T-cell (primary cell): ENCODE data around the gene PRKCG. TPM values are rescaled to one million over a fixed set of nuclear protein-coding genes. Genes with fewer than 3 reads are reported as not detected.

Experiments used
- ATAC-seq, 4 experiments: fragments of 200-7000 bp in 3 of 4; fragments of 150-1000 bp in 1 of 4; cut with Tn5 transposase; replicated peaks in 1 of 4; 1 replicate in 3 of 4; 2 replicates in 1 of 4; pipeline ENCODE4 v1.10.0; 2021; ENCODE audit warnings: moderate library complexity in 3 of 4, mild to moderate bottlenecking in 2 of 4, moderate number of reproducible peaks in 1 of 4
- CTCF ChIA-PET, 2 donors: fragments of 300-600 bp; sonication (Branson Sonifier 250); formaldehyde crosslinking; loops; one replicate each; lab custom pipeline; 2022; ENCODE audit warnings: antibody characterized with exemption in 2 of 2; lab: Charles Lee
- POLR2A ChIA-PET, 2 donors: fragments of 300-600 bp; sonication (Branson Sonifier 250); formaldehyde crosslinking; loops; one replicate each; lab custom pipeline; 2022; ENCODE audit warnings: antibody characterized with exemption in 2 of 2; lab: Charles Lee
- DNase-seq, 35 experiments: peaks; one replicate each; pipeline versions ENCODE4 v3.0.0 to v3.0.0-alpha.2; 2013 to 2023
- H3K27ac ChIP-seq: one replicate; pipeline ENCODE4 v1.5.1; 2013; ENCODE audit warnings: low read length
- H3K27me3 ChIP-seq, 2 experiments: replicated peaks in 1 of 2; 1 replicate in 1 of 2; 2 replicates in 1 of 2; pipeline versions ENCODE4 v1.6.1 to v1.7.0; 2013; ENCODE audit warnings: low read length in 1 of 2, mixed read lengths in 1 of 2; ENCODE audit not compliant: control insufficient read depth in 2 of 2, insufficient read depth in 2 of 2; ENCODE audit errors: extremely low read depth in 1 of 2
- H3K36me3 ChIP-seq, 2 donors: 1 replicate in 1 of 2; 2 replicates in 1 of 2; pipeline versions ENCODE4 v1.6.1 to v1.7.0; 2013; ENCODE audit warnings: low read length in 1 of 2; ENCODE audit not compliant: control insufficient read depth in 2 of 2, insufficient read depth in 1 of 2; ENCODE audit errors: extremely low read depth in 1 of 2
- H3K4me1 ChIP-seq, 2 experiments: 1 replicate in 1 of 2; 2 replicates in 1 of 2; pipeline versions ENCODE4 v1.6.1 to v1.7.0; 2013; ENCODE audit warnings: low read length in 2 of 2, mixed read lengths in 1 of 2; ENCODE audit not compliant: insufficient read depth in 2 of 2, control insufficient read depth in 1 of 2; ENCODE audit errors: extremely low read depth in 1 of 2
- H3K4me3 ChIP-seq, 2 donors: 1 replicate in 1 of 2; 2 replicates in 1 of 2; pipeline versions ENCODE4 v1.5.1 to v1.7.0; 2013; ENCODE audit warnings: mild to moderate bottlenecking in 2 of 2, low read length in 1 of 2, moderate library complexity in 1 of 2; ENCODE audit not compliant: control insufficient read depth in 1 of 2; ENCODE audit errors: extremely low read depth in 1 of 2
- H3K9me3 ChIP-seq: 2 replicates; pipeline ENCODE4 v1.7.0; 2013
- H3K27ac Mint-ChIP-seq, 2 donors: one replicate each; pipeline ENCODE4 v1.8.0; 2020 to 2021; ENCODE audit warnings: mild to moderate bottlenecking in 2 of 2, mixed read lengths in 2 of 2
- H3K27me3 Mint-ChIP-seq, 2 donors: one replicate each; pipeline ENCODE4 v1.8.0; 2021 to 2022; ENCODE audit warnings: mixed read lengths in 2 of 2
- H3K36me3 Mint-ChIP-seq: one replicate; pipeline ENCODE4 v1.8.0; 2021; ENCODE audit warnings: mixed read lengths
- H3K4me1 Mint-ChIP-seq, 3 donors: one replicate each; pipeline ENCODE4 v1.8.0; 2020 to 2022; ENCODE audit warnings: mixed read lengths in 3 of 3, mild to moderate bottlenecking in 1 of 3
- H3K4me3 Mint-ChIP-seq, 3 donors: one replicate each; pipeline ENCODE4 v1.8.0; 2020 to 2022; ENCODE audit warnings: mild to moderate bottlenecking in 3 of 3, mixed read lengths in 3 of 3, moderate library complexity in 3 of 3
- H3K9me3 Mint-ChIP-seq, 3 donors: one replicate each; pipeline ENCODE4 v1.8.0; 2020 to 2022; ENCODE audit warnings: mixed read lengths in 3 of 3
- WGBS: methylation state at CpG from one replicate; pipeline ENCODE4 v1.1.5; 2013; ENCODE audit warnings: missing lambda C conversion rate; ENCODE audit not compliant: insufficient coverage; 5-methylcytosine and 5-hydroxymethylcytosine counted together
- total RNA-seq, 35 experiments: library from RNA in 6 of 35; stranded (reverse) in 6 of 35; fragments of 120-200 nt in 1 of 35; gene quantifications; one replicate each; pipeline versions ENCODE4 v1.2.1 to v1.2.4 and lab custom pipeline; 2013 to 2026

PRKCG gene
- total RNA-seq, 5 donors from 2014 or later (not counting 1 experiment from before 2014, with no cell fraction given) = 0.15 to 2.4 (median 0.32) TPM; not detected in 2

GRCh38 chr19:53880711-53881481 is 1.1 kb upstream of the PRKCG start:
- H3K4me3 ChIP-seq = peak overlapping the region in 1 of 2 donors; percentile 62
- peaks cover 0 to under 1% of the 10 kb centered on the region in 2 donors for H3K36me3 ChIP-seq
- Mint-ChIP-seq H3K27me3 (peaks cover 12 to 34% of the 10 kb centered on the region in 2 donors), H3K4me1 (peaks cover 34 to 44% (median 43%) of the 10 kb centered on the region in 3 donors), H3K36me3 (peaks cover 14% of the 10 kb centered on the region), H3K4me3 (no peak overlapping the region), H3K9me3 (no peaks in the 10 kb centered on the region), H3K27ac (no peak overlapping the region)
- 34% methylated on average over 5 of the region's 6 CpGs for WGBS
- peaks cover 3 to 60% of the 10 kb centered on the region in 2 experiments for H3K27me3 ChIP-seq
- peaks cover 36 to 59% of the 10 kb centered on the region in 2 experiments for H3K4me1 ChIP-seq
- POLR2A ChIA-PET = no interaction called here
- ATAC-seq = no peak
- no peak overlapping the region for H3K27ac ChIP-seq
- DNase-seq = no peak
- CTCF ChIA-PET = no interaction called here
- H3K9me3 ChIP-seq = no peaks in the 10 kb centered on the region

GRCh38 chr19:53882391-53883050 is 524 bp downstream of the PRKCG start:
- Mint-ChIP-seq H3K9me3 (no peaks in the 10 kb centered on the region), H3K27me3 (peaks cover 12 to 34% of the 10 kb centered on the region in 2 donors), H3K36me3 (peaks cover 4% of the 10 kb centered on the region), H3K4me3 (peak overlapping the region in 1 of 3 donors; percentile 25), H3K4me1 (peaks cover 19 to 29% (median 28%) of the 10 kb centered on the region in 3 donors), H3K27ac (no peak overlapping the region)
- Histone ChIP-seq H3K4me3 (peak overlapping the region in 1 of 2 donors; percentile 44), H3K27me3 (peaks cover 3 to 60% of the 10 kb centered on the region in 2 experiments), H3K9me3 (no peaks in the 10 kb centered on the region), H3K27ac (no peak overlapping the region), H3K36me3 (no peaks in the 10 kb centered on the region), H3K4me1 (peaks cover 23 to 43% of the 10 kb centered on the region in 2 experiments)
- POLR2A ChIA-PET = interaction anchor here in 1 of 2 donors (0.8 kb wide), 1 partner anchor 14 kb away, joined by 4 read pairs; no protein-coding TSS in a partner anchor
- CTCF ChIA-PET = interaction anchor here in 1 of 2 donors (1.2 to 1.3 kb wide), 2 partner anchors 15 to 29 kb away, joined by 4 read pairs; partner anchors contain the start of gene MYADM
- WGBS = 4% methylated on average over 13 of the region's 18 CpGs
- ATAC-seq (no peak), DNase-seq (no peak)

- ChIA-PET CTCF (no interaction called here), POLR2A (no interaction called here)
- H3K36me3 ChIP-seq = no peaks in the 10 kb centered on the region
- Mint-ChIP-seq H3K27ac (no peak overlapping the region), H3K27me3 (peaks cover 12 to 34% of the 10 kb centered on the region in 2 donors), H3K36me3 (peaks cover 4% of the 10 kb centered on the region), H3K4me1 (peaks cover 15 to 22% (median 22%) of the 10 kb centered on the region in 3 donors), H3K4me3 (peak overlapping the region in 1 of 3 donors; percentile 51), H3K9me3 (no peaks in the 10 kb centered on the region)
- WGBS = 0% methylated on average over 2 of the region's 19 CpGs
- peaks cover 3 to 60% of the 10 kb centered on the region in 2 experiments for H3K27me3 ChIP-seq
- H3K27ac ChIP-seq = no peak overlapping the region
- H3K4me1 ChIP-seq = peaks cover 20 to 39% of the 10 kb centered on the region in 2 experiments
- ATAC-seq (peak in 1 of 4 experiments; percentile 9), DNase-seq (peak in 9 of 35 experiments; percentile 16 to 58 (median 41))
- H3K9me3 ChIP-seq = no peaks in the 10 kb centered on the region
- no peak overlapping the region for H3K4me3 ChIP-seq
Measured at GRCh38 chr19:53883231-53883661, 1.2 kb downstream of the PRKCG start.

DNA sequence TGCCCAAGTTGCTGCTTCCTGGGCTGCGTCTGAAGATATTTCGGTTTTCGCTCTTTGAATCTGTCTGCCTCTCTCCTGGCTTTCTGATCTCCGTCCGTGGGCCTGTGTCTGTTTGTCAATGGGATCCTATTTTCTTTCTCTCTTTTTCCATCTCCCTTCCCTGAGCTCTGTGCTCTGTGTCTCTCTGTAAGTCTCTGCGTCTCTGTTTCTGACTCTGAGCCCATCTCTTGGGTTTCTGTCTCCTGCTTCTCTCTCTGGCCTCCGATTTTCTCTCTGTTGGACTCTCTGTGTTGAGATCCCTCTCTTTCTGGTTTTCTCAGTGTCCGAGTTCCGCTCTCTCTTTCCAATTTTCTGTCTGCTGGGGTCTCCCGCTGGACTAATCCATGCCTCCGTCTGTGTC is 1.7 kb downstream of the PRKCG start:
- Histone ChIP-seq H3K9me3 (no peaks in the 10 kb centered on the region), H3K27ac (no peak overlapping the region), H3K4me1 (peaks cover 19 to 37% of the 10 kb centered on the region in 2 experiments), H3K36me3 (no peaks in the 10 kb centered on the region), H3K27me3 (peaks cover 3 to 58% of the 10 kb centered on the region in 2 experiments), H3K4me3 (no peak overlapping the region)
- peaks cover 12 to 33% of the 10 kb centered on the region in 2 donors for H3K27me3 Mint-ChIP-seq
- DNase-seq (no peak), ATAC-seq (no peak)
- H3K9me3 Mint-ChIP-seq = no peaks in the 10 kb centered on the region
- H3K36me3 Mint-ChIP-seq = peaks cover 4% of the 10 kb centered on the region
- POLR2A ChIA-PET = interaction anchor here in 1 of 2 donors (0.6 kb wide), 1 partner anchor 18 kb away, joined by 8 read pairs; no protein-coding TSS in a partner anchor
- 34% methylated on average over 5 of the region's 11 CpGs for WGBS
- CTCF ChIA-PET = interaction anchor here in 1 of 2 donors (0.7 kb wide), 1 partner anchor 1145 kb away, joined by 6 read pairs; no protein-coding TSS in a partner anchor
- H3K4me3 Mint-ChIP-seq = peak overlapping the region in 1 of 3 donors; percentile 51
- peak overlapping the region in 1 of 2 donors; percentile 29 for H3K27ac Mint-ChIP-seq
- peaks cover 15 to 19% (median 19%) of the 10 kb centered on the region in 3 donors for H3K4me1 Mint-ChIP-seq

GRCh38 chr19:53884256-53884655 is 2.3 kb downstream of the PRKCG start:
- WGBS = 47% methylated on average over 12 of the region's 12 CpGs
- peak overlapping the region in 1 of 3 donors; percentile 51 for H3K4me3 Mint-ChIP-seq
- ChIA-PET POLR2A (interaction anchor here in 1 of 2 donors (0.6 kb wide), 1 partner anchor 17 kb away, joined by 8 read pairs; no protein-coding TSS in a partner anchor), CTCF (interaction anchor here in 1 of 2 donors (0.7 kb wide), 1 partner anchor 1145 kb away, joined by 6 read pairs; no protein-coding TSS in a partner anchor)
- DNase-seq (no peak), ATAC-seq (no peak)
- Histone ChIP-seq H3K4me1 (peaks cover 15 to 32% of the 10 kb centered on the region in 2 experiments), H3K4me3 (no peak overlapping the region), H3K27ac (no peak overlapping the region), H3K36me3 (no peaks in the 10 kb centered on the region), H3K9me3 (no peaks in the 10 kb centered on the region), H3K27me3 (peaks cover 3 to 53% of the 10 kb centered on the region in 2 experiments)
- peaks cover 12 to 28% of the 10 kb centered on the region in 2 donors for H3K27me3 Mint-ChIP-seq
- H3K4me1 Mint-ChIP-seq = peaks cover 15% of the 10 kb centered on the region in 3 donors
- H3K36me3 Mint-ChIP-seq = peaks cover 4% of the 10 kb centered on the region
- H3K9me3 Mint-ChIP-seq = no peaks in the 10 kb centered on the region
- H3K27ac Mint-ChIP-seq = no peak overlapping the region

GRCh38 chr19:53885036-53885435 is 3.0 kb downstream of the PRKCG start:
- ChIA-PET CTCF (no interaction called here), POLR2A (interaction anchor here in 1 of 2 donors (0.8 kb wide), 1 partner anchor 9 kb away, joined by 3 read pairs; no protein-coding TSS in a partner anchor)
- peaks cover 3 to 47% of the 10 kb centered on the region in 2 experiments for H3K27me3 ChIP-seq
- ATAC-seq (no peak), DNase-seq (no peak)
- Mint-ChIP-seq H3K9me3 (no peaks in the 10 kb centered on the region), H3K36me3 (peaks cover 4% of the 10 kb centered on the region), H3K27me3 (peaks cover 12 to 28% of the 10 kb centered on the region in 2 donors), H3K27ac (no peak overlapping the region), H3K4me3 (no peak overlapping the region), H3K4me1 (peaks cover 16 to 18% (median 16%) of the 10 kb centered on the region in 3 donors)
- no peak overlapping the region for H3K4me3 ChIP-seq
- no peaks in the 10 kb centered on the region for H3K36me3 ChIP-seq
- no peaks in the 10 kb centered on the region for H3K9me3 ChIP-seq
- peaks cover 15 to 30% of the 10 kb centered on the region in 2 experiments for H3K4me1 ChIP-seq
- no CpG with 5 or more reads among the region's 10 CpGs for WGBS
- H3K27ac ChIP-seq = no peak overlapping the region
